Left lung (tissue), 10 donors: ENCODE data around the gene DPYD. TPM values are rescaled to one million over a fixed set of nuclear protein-coding genes. Genes with fewer than 3 reads are reported as not detected.

Source experiments
- ATAC-seq: fragments of 200-7000 bp; cut with Tn5 transposase; one replicate; pipeline ENCODE4 v1.9.1; 2020; ENCODE audit warnings: moderate library complexity
- DNase-seq, 4 donors: peaks; one replicate each; pipeline ENCODE4 v3.0.0-alpha.2; 2013 to 2020
- H3K27ac ChIP-seq, 2 donors: fragments of 200-600 bp; sonication (generic) in 1 of 2; one replicate each; pipeline versions ENCODE4 v1.5.0 to v1.8.0; 2020 to 2021
- H3K27me3 ChIP-seq, 2 donors: fragments of 200-600 bp; sonication (generic) in 1 of 2; one replicate each; pipeline versions ENCODE4 v1.5.0 to v1.8.0; 2020 to 2021
- H3K36me3 ChIP-seq, 2 donors: fragments of 200-600 bp; sonication (generic) in 1 of 2; one replicate each; pipeline versions ENCODE4 v1.5.0 to v1.8.0; 2020 to 2021
- H3K4me1 ChIP-seq, 2 donors: fragments of 200-600 bp; one replicate each; pipeline ENCODE4 v1.8.0; 2021
- H3K4me3 ChIP-seq, 2 donors: fragments of 200-600 bp; sonication (generic) in 1 of 2; one replicate each; pipeline versions ENCODE4 v1.5.0 to v1.8.0; 2020 to 2021; ENCODE audit warnings: mild to moderate bottlenecking in 1 of 2
- H3K9me3 ChIP-seq, 2 donors: fragments of 200-600 bp; sonication (generic) in 1 of 2; one replicate each; pipeline versions ENCODE4 v1.5.0 to v1.8.0; 2020 to 2021
- intact Hi-C, 2 donors: fragments of 100-400 bp; cut with DNase I; formaldehyde crosslinking; loops; one replicate each; pipeline versions ENCODE4 v1.11.2 to v1.14.2; 2022
- polyA plus RNA-seq, 6 donors: library from polyadenylated mRNA; unstranded; fragments of 120-200 nt; gene quantifications; one replicate each; pipeline ENCODE4 v1.2.1, GENCODE V29; 2013; ENCODE audit not compliant: insufficient read length in 6 of 6
- total RNA-seq, 2 donors: library from RNA; stranded (reverse); fragmentation: NEBNext Ultra II Directional; extraction: Animal tissue kit (Norgen Biotek cat#: 25700); gene quantifications; one replicate each; pipeline ENCODE4 v1.2.1, GENCODE V29; 2021
- TF ChIP-seq, protein P1 (sequence below), 2 donors: fragments of 200-600 bp; sonication (generic) in 1 of 2; IDR thresholded peaks; one replicate each; pipeline versions ENCODE4 v1.5.0 to v1.8.0; 2021; ENCODE audit warnings: antibody characterized with exemption in 2 of 2
- donor health status: DM: no; HTN: yes; CAD: no.
- donor health status: DM: no; HTN: no; CAD: no.

Gene DPYD
- total and polyA plus RNA-seq, 8 donors = 21.4 to 106 (median 26.1) TPM

DNA sequence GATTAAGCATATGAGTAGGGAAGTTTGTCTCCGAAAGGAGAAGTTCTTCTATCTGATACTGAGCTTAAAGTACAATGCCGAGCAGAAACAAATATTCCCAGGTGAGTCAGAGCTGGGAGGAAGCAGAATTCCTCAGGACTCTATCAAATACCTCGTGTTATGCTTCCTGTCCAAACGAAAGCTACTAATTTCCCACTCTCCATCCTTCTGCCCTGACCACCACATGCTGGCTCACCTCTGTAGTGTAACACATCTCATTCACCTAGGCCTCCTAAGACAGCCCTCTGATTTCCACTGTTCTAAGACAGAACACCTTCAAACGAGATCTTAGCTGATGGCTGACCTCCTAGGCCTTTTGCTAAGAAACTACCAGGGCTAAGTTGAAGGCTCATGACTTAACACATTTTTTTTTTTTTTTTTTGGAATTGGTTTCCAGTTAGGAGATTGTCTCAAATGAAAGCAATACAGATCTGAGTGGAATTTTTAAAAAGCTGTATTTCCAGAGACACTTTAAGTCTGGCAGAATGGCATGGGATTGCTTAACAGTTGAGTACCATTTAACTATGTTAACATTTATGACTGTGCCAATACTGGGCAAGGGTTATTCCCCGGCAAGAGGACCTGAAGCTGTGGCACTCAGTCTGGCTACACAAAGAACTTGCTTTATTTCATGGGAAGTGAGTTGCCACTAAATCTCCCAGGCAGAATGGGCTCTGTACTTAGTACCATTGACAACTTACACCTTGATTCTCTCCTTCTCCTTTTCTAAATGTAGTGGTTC lies 583.4 kb downstream of the DPYD start:
- peak overlapping the region; percentile 14 to 30 for H3K27ac ChIP-seq
- intact Hi-C loops = no loop called here
- no peaks in the 10 kb centered on the region for H3K9me3 ChIP-seq
- no peaks in the 10 kb centered on the region for H3K36me3 ChIP-seq
- no peaks in the 10 kb centered on the region for H3K27me3 ChIP-seq
- TF ChIP-seq, protein P1, sequence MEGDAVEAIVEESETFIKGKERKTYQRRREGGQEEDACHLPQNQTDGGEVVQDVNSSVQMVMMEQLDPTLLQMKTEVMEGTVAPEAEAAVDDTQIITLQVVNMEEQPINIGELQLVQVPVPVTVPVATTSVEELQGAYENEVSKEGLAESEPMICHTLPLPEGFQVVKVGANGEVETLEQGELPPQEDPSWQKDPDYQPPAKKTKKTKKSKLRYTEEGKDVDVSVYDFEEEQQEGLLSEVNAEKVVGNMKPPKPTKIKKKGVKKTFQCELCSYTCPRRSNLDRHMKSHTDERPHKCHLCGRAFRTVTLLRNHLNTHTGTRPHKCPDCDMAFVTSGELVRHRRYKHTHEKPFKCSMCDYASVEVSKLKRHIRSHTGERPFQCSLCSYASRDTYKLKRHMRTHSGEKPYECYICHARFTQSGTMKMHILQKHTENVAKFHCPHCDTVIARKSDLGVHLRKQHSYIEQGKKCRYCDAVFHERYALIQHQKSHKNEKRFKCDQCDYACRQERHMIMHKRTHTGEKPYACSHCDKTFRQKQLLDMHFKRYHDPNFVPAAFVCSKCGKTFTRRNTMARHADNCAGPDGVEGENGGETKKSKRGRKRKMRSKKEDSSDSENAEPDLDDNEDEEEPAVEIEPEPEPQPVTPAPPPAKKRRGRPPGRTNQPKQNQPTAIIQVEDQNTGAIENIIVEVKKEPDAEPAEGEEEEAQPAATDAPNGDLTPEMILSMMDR (IDR thresholded peaks at IDR 0.05) = no peak
- H3K4me1 ChIP-seq = peaks cover 0 to 2% of the 10 kb centered on the region in 2 donors
- peak; percentile 91 for ATAC-seq
- no peak overlapping the region for H3K4me3 ChIP-seq
- peak in 1 of 4 donors; percentile 13 for DNase-seq

DNA sequence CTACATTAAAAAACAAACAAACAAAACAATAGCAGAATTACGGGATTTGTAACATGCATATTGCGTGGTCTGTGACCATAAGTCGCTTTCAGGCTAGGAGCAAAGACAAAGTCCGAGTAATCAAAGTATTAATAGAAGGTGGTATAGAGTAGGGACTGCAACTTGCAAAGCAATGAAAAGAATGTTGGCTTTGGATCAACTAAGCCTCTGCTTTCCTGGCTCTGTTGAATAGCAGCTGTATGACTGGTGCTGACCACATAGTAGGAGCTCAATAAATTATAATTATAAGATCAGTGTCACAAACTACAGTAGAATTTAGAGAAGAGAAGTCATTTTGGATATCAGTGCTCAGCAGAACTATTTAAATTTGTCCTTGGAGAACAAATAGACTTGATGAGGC lies 586.4 kb downstream of the DPYD start:
- DNase-seq (no peak), ATAC-seq (no peak)
- no peaks in the 10 kb centered on the region for H3K9me3 ChIP-seq
- no peaks in the 10 kb centered on the region for H3K27me3 ChIP-seq
- TF ChIP-seq, protein P1 (IDR thresholded peaks at IDR 0.05) = no peak
- no peak overlapping the region for H3K4me3 ChIP-seq
- no peak overlapping the region for H3K27ac ChIP-seq
- intact Hi-C loops = no loop called here
- peaks cover 0 to 2% of the 10 kb centered on the region in 2 donors for H3K4me1 ChIP-seq
- H3K36me3 ChIP-seq = no peaks in the 10 kb centered on the region

DNA sequence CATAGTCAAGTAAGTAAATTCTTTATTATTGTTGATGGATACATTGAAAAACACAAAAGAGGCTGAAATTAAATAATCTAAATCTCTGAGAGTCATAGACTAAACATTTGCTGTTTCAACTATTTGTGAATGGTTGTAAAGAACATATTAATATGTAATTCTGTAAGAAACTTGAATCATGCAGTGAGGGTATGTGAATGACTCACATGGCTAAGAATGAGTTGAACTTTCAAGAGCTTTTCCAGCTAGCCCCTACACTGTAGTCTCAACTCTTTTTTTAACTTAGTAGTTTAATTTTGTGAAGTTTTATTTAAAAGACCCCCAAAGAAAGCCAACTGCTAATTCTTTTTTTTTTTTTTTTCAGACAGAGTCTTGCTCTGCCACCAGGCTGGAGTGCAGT lies 588.1 kb downstream of the DPYD start:
- H3K4me3 ChIP-seq = no peak overlapping the region
- peak; percentile 33 for ATAC-seq
- H3K27me3 ChIP-seq = no peaks in the 10 kb centered on the region
- intact Hi-C loops = no loop called here
- H3K36me3 ChIP-seq = no peaks in the 10 kb centered on the region
- no peak for DNase-seq
- no peak overlapping the region for H3K27ac ChIP-seq
- no peaks in the 10 kb centered on the region for H3K9me3 ChIP-seq
- TF ChIP-seq, protein P1 (IDR thresholded peaks at IDR 0.05) = no peak
- peaks cover 0 to 2% of the 10 kb centered on the region in 2 donors for H3K4me1 ChIP-seq

DNA sequence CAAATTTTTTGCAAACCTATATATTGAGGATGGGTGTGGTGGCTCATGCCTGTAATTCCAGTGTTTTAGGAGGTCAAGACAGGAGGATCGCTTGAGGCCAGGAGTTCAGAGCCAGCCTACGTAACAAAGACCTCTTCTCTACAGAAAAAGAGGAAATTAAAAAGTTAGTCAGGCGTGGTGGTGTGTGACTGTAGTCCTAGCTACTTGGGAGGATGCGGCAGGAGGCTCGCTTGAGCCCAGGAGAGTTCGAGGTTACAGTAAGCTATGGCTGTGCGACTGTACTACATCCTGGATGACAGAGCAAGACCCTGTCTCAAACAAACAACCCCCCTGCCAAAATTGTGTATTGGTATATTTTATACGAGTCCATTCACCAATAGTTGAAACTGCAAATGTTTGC lies 589.7 kb downstream of the DPYD start:
- TF ChIP-seq, protein P1 (IDR thresholded peaks at IDR 0.05) = no peak
- H3K9me3 ChIP-seq = no peaks in the 10 kb centered on the region
- no peak overlapping the region for H3K27ac ChIP-seq
- H3K4me3 ChIP-seq = no peak overlapping the region
- ATAC-seq = no peak
- DNase-seq = no peak
- intact Hi-C loops = no loop called here
- no peaks in the 10 kb centered on the region for H3K36me3 ChIP-seq
- peaks cover 0 to 2% of the 10 kb centered on the region in 2 donors for H3K4me1 ChIP-seq
- no peaks in the 10 kb centered on the region for H3K27me3 ChIP-seq

DNA sequence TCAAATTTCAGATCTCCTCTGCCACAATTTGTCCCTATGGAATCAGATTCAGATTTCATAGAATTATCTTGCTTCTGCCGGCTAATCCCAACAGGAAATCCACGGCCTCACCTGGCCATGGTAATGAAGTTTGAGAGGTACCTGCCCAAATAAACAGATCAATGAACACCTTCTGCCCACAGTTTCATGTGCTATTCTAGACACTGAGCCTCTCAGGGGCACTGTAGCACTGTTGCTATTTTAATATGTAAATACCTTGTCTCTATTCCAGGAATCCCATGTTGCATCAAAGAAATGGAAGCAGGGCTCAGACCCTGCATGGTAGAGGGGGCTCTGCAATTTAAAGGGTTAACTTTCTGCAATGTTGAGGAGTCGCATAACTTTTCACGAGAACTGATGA lies 606.1 kb downstream of the DPYD start:
- TF ChIP-seq, protein P1 (IDR thresholded peaks at IDR 0.05) = no peak
- no peak for ATAC-seq
- no peaks in the 10 kb centered on the region for H3K27me3 ChIP-seq
- no peak overlapping the region for H3K27ac ChIP-seq
- H3K4me1 ChIP-seq = no peaks in the 10 kb centered on the region
- no peak for DNase-seq
- H3K9me3 ChIP-seq = peaks cover 0 to 5% of the 10 kb centered on the region in 2 donors
- no peak overlapping the region for H3K4me3 ChIP-seq
- intact Hi-C loops = no loop called here
- no peaks in the 10 kb centered on the region for H3K36me3 ChIP-seq
